ENCODE results near the gene CCDC107.
A peak's percentile ranks its signal among the peaks of the same experiment; 100 is the strongest.

The CCDC107 gene

GRCh38 chr9:35661756-35662350 is 3.8 kb downstream of the CCDC107 start:
- DNase-seq, result peak; percentile 73

- DNase-seq, result no peak
These were observed 4.3 kb downstream of the CCDC107 start for GRCh38 chr9:35662437-35662836.

GRCh38 chr9:35664531-35665470 is 6.7 kb downstream of the CCDC107 start, which contains the start of gene ARHGEF39:
Gene ARHGEF39 (minus strand): TSS chr9:35665195. CDS start chr9:35665169, 26 bp downstream.
- DNase-seq, result peak; percentile 68

- no peak for DNase-seq
These were observed 7.4 kb downstream of the CCDC107 start for GRCh38 chr9:35665471-35665818.

GRCh38 chr9:35666045-35666444 is 8.0 kb downstream of the CCDC107 start:
- no peak for DNase-seq

GRCh38 chr9:35666549-35666948 is 8.5 kb downstream of the CCDC107 start:
- DNase-seq, result no peak

- DNase-seq, result no peak
These were observed 9.8 kb downstream of the CCDC107 start for GRCh38 chr9:35667939-35668338.

GRCh38 chr9:35669331-35670145 is 11.4 kb downstream of the CCDC107 start:
- no peak for DNase-seq

GRCh38 chr9:35673132-35674024 is 15.3 kb downstream of the CCDC107 start, which contains the start of gene CA9:
Gene CA9 (plus strand): TSS chr9:35673928. CDS start chr9:35673960, 32 bp downstream.
- no peak for DNase-seq

- no peak for DNase-seq
These were observed 15.9 kb downstream of the CCDC107 start for GRCh38 chr9:35674025-35674361.

- no peak for DNase-seq
These were observed 17.1 kb downstream of the CCDC107 start for GRCh38 chr9:35675204-35675603.

- no peak for DNase-seq
These were observed 17.8 kb downstream of the CCDC107 start for GRCh38 chr9:35675732-35676392.

- no peak for DNase-seq
These were observed 21.0 kb downstream of the CCDC107 start for GRCh38 chr9:35679091-35679490.

GRCh38 chr9:35679766-35680330 is 21.8 kb downstream of the CCDC107 start:
- DNase-seq, result no peak

GRCh38 chr9:35680331-35681105 is 22.4 kb downstream of the CCDC107 start:
- no peak for DNase-seq

GRCh38 chr9:35681341-35682002 is 23.4 kb downstream of the CCDC107 start:
- DNase-seq, result no peak

GRCh38 chr9:35682051-35682450 is 24.0 kb downstream of the CCDC107 start:
- no peak for DNase-seq

GRCh38 chr9:35682520-35683315 is 24.6 kb downstream of the CCDC107 start:
- DNase-seq, result no peak

GRCh38 chr9:35683323-35683722 is 25.2 kb downstream of the CCDC107 start:
- DNase-seq, result no peak
